ENCODE measurements around the gene CFAP299. TPM values are rescaled to one million over a fixed set of nuclear protein-coding genes. Genes with fewer than 3 reads are reported as not detected.

Gene CFAP299
- total and polyA plus RNA-seq, 2 experiments from 2014 or later, result not detected

- H3K9me3 ChIP-seq (ENCODE audit: low read depth), result no peaks in the 10 kb centered on the region
- no peak overlapping the region for H3K27ac ChIP-seq
- no peak for DNase-seq (ENCODE audit: low spot score)
- no peak overlapping the region for H2AFZ ChIP-seq
- H4K20me1 ChIP-seq (ENCODE audit: insufficient read depth, poor library complexity, severe bottlenecking), result no peaks in the 10 kb centered on the region
- no peaks in the 10 kb centered on the region for H3K27me3 ChIP-seq
- H3K4me2 ChIP-seq, result no peak overlapping the region
- no peaks in the 10 kb centered on the region for H3K9me2 ChIP-seq (replicated peaks; ENCODE audit: insufficient read depth)
- no peaks in the 10 kb centered on the region for H3K79me2 ChIP-seq
- no peak overlapping the region for H3K4me3 ChIP-seq
- 89% methylated on average over 1 of the region's 1 CpG for WGBS (ENCODE audit: low lambda C conversion rate, missing lambda C conversion rate)
- H3K36me3 ChIP-seq (replicated peaks; ENCODE audit: insufficient read depth, low read depth), result no peaks in the 10 kb centered on the region
- no peak for TF ChIP-seq EZH2phosphoT487 (IDR thresholded peaks at IDR 0.05; ENCODE audit: low read depth, severe bottlenecking, unreplicated experiment)
- TF ChIP-seq EZH2 (IDR thresholded peaks at IDR 0.05; ENCODE audit: borderline replicate concordance), result no peak
- TF ChIP-seq CTCF (IDR thresholded peaks at IDR 0.05; ENCODE audit: poor library complexity), result no peak
- H3K4me1 ChIP-seq (ENCODE audit: insufficient read depth), result no peaks in the 10 kb centered on the region
Observed at GRCh38 chr4:80909938-80910337, 574.4 kb downstream of the CFAP299 start.

GRCh38 chr4:80911458-80911857 is 575.9 kb downstream of the CFAP299 start:
- TF ChIP-seq EZH2 (IDR thresholded peaks at IDR 0.05; ENCODE audit: borderline replicate concordance), result no peak
- TF ChIP-seq CTCF (IDR thresholded peaks at IDR 0.05; ENCODE audit: poor library complexity), result no peak
- no peak for TF ChIP-seq EZH2phosphoT487 (IDR thresholded peaks at IDR 0.05; ENCODE audit: low read depth, severe bottlenecking, unreplicated experiment)
- no peaks in the 10 kb centered on the region for H3K27me3 ChIP-seq
- no peaks in the 10 kb centered on the region for H4K20me1 ChIP-seq (ENCODE audit: insufficient read depth, poor library complexity, severe bottlenecking)
- H2AFZ ChIP-seq, result no peak overlapping the region
- no peak for DNase-seq (ENCODE audit: low spot score)
- no peak overlapping the region for H3K4me2 ChIP-seq
- no peak overlapping the region for H3K27ac ChIP-seq
- no peaks in the 10 kb centered on the region for H3K36me3 ChIP-seq (replicated peaks; ENCODE audit: insufficient read depth, low read depth)
- H3K79me2 ChIP-seq, result no peaks in the 10 kb centered on the region
- H3K4me3 ChIP-seq, result no peak overlapping the region
- no peaks in the 10 kb centered on the region for H3K9me2 ChIP-seq (replicated peaks; ENCODE audit: insufficient read depth)
- H3K4me1 ChIP-seq (ENCODE audit: insufficient read depth), result no peaks in the 10 kb centered on the region
- no peaks in the 10 kb centered on the region for H3K9me3 ChIP-seq (ENCODE audit: low read depth)

- Histone ChIP-seq H3K9me3 (ENCODE audit: low read depth) (no peaks in the 10 kb centered on the region), H3K27ac (no peak overlapping the region), H2AFZ (no peak overlapping the region), H3K36me3 (replicated peaks; ENCODE audit: insufficient read depth, low read depth) (no peaks in the 10 kb centered on the region), H4K20me1 (ENCODE audit: insufficient read depth, poor library complexity, severe bottlenecking) (no peaks in the 10 kb centered on the region), H3K4me2 (no peak overlapping the region), H3K27me3 (no peaks in the 10 kb centered on the region), H3K79me2 (no peaks in the 10 kb centered on the region), H3K4me3 (no peak overlapping the region), H3K9me2 (replicated peaks; ENCODE audit: insufficient read depth) (no peaks in the 10 kb centered on the region), H3K4me1 (ENCODE audit: insufficient read depth) (no peaks in the 10 kb centered on the region)
- WGBS (ENCODE audit: low lambda C conversion rate, missing lambda C conversion rate), result 94% methylated on average over 7 of the region's 7 CpGs
- no peak for DNase-seq (ENCODE audit: low spot score)
- TF ChIP-seq CTCF (IDR thresholded peaks at IDR 0.05; ENCODE audit: poor library complexity), result no peak
- TF ChIP-seq EZH2phosphoT487 (IDR thresholded peaks at IDR 0.05; ENCODE audit: low read depth, severe bottlenecking, unreplicated experiment), result no peak
Observed at GRCh38 chr4:80912350-80912749, 576.8 kb downstream of the CFAP299 start.

- H3K9me3 ChIP-seq (ENCODE audit: low read depth), result no peaks in the 10 kb centered on the region
- WGBS (ENCODE audit: low lambda C conversion rate, missing lambda C conversion rate), result 97% methylated on average over 3 of the region's 3 CpGs
- H3K27ac ChIP-seq, result no peak overlapping the region
- H2AFZ ChIP-seq, result no peak overlapping the region
- no peaks in the 10 kb centered on the region for H3K9me2 ChIP-seq (replicated peaks; ENCODE audit: insufficient read depth)
- no peaks in the 10 kb centered on the region for H4K20me1 ChIP-seq (ENCODE audit: insufficient read depth, poor library complexity, severe bottlenecking)
- no peak overlapping the region for H3K4me3 ChIP-seq
- H3K4me1 ChIP-seq (ENCODE audit: insufficient read depth), result no peaks in the 10 kb centered on the region
- DNase-seq (ENCODE audit: low spot score), result no peak
- TF ChIP-seq CTCF (IDR thresholded peaks at IDR 0.05; ENCODE audit: poor library complexity) (no peak), EZH2 (IDR thresholded peaks at IDR 0.05; ENCODE audit: borderline replicate concordance) (no peak), EZH2phosphoT487 (IDR thresholded peaks at IDR 0.05; ENCODE audit: low read depth, severe bottlenecking, unreplicated experiment) (no peak)
- H3K79me2 ChIP-seq, result no peaks in the 10 kb centered on the region
- H3K36me3 ChIP-seq (replicated peaks; ENCODE audit: insufficient read depth, low read depth), result no peaks in the 10 kb centered on the region
- no peaks in the 10 kb centered on the region for H3K27me3 ChIP-seq
- no peak overlapping the region for H3K4me2 ChIP-seq
Observed at GRCh38 chr4:80913381-80913780, 577.9 kb downstream of the CFAP299 start.
